Left forelimb (tissue), 1 donor: ENCODE results near the gene ECSIT.
"Not testable (repeated sequence)": the region's sequence is repeated elsewhere in the genome, so short reads cannot be mapped to it uniquely, and the experiment has no call there.

Experiments used
- DNase-seq: peaks from one replicate; pipeline ENCODE4 v3.0.0-alpha.2; 2018; ENCODE audit warnings: low spot score

ECSIT gene

DNA sequence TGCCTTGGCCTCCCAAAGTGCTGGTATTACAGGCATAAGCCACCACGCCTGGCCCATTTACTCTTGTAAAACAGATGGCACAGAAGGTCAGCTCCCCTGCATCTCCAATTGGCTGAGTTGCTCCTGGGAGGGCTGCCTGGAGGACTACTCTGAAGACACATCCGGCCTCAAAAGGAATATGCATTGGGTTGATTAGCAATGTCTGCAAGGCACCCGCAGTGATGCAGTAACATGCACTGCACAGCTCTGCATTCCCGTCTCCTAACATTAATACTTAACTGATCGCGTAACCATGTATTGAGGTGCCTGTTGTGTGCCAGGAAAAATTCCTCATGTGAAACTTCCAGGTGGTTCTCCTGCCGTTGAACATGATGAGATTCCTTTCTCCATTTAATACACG, 53.1 kb downstream of the ECSIT start:
- no peak for DNase-seq

DNA sequence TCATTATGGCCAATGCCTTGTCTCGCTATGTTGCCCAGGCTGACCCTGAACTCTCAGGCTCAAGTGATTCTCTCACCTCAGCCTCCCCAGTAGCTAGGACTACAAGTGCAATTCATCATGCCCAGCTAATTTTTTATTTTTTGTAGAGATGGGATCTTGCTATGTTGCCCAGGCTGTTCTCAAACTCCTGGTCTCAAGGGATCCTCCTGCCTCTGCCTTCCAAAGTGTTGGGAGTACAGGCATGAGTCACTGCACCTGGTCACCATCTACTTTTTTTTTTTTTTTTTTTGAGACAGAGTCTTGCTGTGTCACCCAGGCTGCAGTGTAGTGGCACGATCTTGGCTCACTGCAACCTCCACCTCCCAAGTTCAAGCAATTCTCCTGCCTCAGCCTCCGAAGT, 53.6 kb downstream of the ECSIT start:
- DNase-seq, result not testable (repeated sequence)

DNA sequence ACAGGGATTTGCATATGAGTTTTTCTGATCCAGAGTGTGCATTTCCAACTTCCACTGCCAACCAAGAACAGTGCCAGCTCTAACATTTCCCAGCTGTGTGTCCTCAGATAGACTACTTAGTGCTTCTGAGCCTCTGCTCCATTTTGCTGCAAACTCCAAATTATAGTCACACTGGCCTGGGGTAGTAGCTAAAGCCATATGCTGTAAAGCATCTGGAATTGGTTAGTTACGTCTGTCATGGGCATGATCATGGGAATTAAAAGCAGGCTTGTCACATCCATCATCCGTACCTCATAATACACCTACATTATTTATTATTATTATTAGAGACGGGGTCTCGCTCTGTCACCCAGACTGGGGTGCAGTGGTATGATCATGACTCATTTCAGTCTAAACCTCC, 55.2 kb downstream of the ECSIT start:
- no peak for DNase-seq

DNA sequence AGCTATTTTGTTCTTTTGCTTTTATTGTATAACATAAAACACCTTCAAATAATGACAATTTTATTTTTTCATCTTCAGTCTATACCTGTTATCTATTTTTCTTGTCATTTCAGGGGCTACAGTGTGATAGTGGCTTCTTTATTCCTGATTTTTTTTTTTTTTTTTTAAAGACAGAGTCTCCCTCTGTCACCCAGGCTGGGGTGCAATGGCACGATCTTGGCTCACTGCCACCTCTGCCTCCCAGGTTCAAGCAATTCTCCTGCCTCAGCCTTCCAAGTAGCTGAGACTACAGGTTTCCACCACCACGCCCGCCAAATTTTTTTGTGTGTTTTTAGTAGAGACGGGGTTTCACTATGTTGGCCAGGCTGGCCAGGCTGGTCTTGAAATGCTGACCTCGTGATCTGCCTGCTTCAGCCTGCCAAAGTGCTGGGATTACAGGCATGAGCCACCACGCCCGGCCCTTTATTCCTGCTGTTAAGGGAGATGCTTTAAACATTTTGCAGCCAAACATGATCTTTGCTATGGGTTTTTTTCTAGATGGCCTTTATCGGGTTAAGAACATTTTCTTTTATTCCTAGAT, 60.6 kb downstream of the ECSIT start:
- not testable (repeated sequence) for DNase-seq

DNA sequence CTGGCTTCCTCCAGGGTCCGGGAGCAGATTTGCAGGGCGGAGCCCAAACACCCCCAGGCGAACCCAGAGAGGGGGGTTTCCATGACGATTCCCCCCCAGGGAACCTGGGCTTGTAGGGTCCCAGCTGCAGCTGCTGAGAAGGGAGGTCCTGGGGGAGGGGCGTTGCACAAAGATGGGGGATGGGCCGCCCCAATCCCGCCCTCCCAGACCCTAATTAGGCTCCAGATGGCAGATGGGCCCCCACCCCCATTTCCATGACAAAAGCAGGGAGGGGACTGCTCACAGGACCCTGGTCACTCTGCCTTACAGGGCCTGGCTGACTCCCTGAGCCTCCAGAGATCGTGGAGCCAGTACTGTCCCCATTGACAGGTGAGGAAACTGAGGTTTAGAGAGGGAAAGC, 63.3 kb downstream of the ECSIT start:
- no peak for DNase-seq

DNA sequence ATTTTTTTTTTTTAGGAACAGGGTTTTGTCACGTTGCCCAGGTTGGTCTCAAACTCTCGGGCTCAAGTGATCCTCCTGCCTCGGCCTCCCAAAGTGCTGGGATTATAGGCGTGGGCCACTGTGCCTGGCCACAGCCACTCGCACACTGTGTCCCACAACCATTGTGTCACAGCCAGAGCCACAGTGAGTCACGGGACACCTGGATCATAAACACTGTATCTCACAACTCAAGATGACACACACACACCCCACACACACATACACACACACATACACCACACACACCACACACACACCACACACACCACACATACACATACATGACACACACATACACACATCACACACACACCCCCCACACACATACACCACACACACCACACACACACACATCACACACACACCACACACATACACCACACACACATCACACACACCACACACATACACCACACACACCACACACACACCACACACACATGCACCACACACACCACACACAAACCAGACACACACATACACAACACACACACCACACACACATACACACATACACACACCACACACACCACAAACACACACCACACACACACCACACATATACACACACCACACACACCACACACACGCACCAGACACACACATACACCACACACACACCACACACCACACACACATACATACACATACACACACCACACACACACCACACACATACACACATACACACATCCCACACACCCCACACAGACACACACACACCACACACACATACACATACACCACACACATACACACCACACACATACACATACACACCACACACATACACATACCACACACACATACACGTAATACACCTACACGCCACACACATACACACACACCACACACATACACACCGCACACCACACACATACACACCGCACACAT, 64.3 kb downstream of the ECSIT start:
- no peak for DNase-seq

DNA sequence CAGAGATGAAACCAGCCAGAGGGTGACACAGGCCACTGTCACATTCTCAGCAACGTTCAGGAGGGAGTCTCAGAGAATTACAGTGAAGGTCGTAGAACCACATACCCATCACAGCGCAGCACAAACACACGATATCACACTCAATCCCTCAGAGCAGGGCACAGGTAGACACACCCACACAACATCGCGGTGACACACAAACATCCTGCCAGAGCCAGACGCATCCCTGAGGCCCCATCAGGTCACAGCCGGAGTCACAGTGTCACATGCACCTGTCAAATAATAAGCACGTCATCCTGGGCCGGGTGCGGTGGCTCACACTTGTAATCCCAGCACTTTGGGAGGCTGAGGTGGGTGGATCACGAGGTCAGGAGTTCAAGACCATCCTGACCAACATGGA, 65.5 kb downstream of the ECSIT start:
- DNase-seq, result no peak

DNA sequence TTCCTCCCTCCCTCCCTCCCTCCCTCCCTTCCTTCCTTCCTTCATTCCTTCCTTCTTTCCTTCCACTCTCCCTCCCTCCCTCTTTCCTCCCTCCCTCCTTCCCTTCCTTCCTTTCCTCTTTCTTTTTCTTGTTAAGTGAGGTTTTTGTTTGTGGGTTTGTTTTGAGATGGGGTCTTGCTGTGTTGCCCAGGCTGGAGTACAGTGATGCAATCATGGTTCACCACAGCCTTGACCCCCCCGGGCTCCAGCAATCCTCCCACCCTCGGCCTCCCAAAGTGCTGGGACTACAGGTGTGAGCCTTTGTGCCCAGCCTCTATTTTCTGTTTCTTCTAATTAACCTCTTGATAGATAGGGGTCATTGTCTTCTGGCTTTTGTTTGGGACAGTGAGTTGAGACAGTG, 67.5 kb downstream of the ECSIT start:
- no peak for DNase-seq

DNA sequence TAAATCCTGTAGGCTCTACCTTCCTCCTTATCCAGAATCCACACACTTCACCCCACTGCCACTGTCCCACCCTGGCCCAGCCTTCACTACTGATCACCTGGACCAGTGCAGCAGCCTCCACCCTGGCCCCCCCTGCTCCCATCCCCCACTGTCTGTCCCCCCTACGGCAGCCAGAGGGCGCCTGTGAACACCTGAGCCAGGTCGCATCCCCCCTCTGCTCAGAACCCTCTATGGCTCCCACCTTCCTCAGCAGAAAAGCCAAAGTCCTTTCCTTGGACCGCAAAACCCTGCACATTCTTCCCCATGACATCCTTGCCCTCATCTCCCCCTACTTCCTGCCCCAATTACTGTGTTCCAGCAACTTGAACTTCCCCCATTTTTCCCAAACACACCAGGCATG, 68.7 kb downstream of the ECSIT start:
- no peak for DNase-seq

DNA sequence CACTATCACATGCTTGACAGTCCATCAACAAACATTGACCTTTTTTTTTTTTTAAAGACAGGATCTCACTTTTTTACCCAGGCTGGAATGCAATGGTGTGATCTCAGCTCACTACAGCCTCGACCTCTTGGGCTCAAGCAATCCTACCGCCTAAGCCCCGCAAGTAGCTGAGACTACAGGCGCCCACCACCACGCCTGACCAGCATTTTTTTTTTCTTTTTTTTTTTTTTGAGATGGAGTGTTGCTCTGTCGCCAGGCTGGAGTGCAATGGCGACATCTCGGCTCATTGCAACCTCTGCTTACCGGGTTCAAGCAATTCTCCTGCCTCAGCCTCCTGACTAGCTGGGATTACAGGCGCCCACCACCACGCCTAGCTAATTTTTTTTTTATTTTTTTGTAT, 70.0 kb downstream of the ECSIT start:
- DNase-seq, result not testable (repeated sequence)

DNA sequence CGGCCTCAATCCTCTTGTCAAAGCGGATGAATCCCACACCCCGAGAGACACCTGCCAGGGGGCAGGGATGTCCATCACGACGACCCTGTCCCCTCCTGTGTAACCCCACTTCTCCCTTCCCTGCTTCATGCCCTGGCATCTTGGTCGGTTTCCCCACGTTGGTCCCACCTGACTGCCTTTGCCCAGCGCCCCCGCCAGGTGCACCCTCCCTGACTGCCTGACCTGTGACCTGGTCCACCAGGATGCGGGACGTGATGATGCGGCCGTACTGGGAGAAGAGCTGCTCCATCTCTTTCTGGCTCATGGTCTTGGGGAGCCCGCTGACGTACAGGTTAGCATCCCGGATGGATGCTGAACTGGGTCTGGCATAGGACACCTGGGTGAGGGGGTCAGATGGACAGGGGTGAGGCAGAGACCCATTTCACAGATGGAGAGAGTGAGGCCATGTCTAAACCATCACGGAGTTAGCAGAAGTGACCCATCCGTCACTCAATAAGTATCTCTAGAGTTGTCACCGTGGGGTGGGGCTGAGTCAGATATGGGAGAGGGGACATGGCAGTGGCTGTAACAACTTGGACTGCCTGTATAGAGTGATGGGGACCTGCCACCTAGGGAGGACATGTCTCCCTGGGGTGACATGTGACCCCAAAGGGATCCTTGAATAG, 70.6 kb downstream of the ECSIT start:
- DNase-seq, result no peak

DNA sequence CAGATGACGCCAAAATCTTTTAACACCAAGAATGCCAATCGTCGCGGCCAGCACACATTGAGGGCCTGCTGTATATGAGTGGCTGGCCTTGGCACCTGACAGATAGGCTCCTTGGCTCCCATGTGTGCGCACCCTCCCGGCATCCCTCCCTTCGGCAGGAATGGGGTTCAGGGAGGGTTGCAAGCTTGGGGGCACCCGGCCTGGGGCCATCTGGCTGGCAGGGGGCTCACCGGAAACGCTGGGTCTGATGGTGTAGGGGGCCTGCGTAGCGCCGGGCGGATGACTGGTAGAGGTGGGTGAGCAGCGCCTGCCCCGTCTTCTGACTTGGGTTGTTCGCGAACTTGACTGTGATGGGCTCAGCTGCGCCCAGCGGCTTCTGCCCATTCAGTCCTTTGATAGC, 71.1 kb downstream of the ECSIT start:
- DNase-seq, result no peak

DNA sequence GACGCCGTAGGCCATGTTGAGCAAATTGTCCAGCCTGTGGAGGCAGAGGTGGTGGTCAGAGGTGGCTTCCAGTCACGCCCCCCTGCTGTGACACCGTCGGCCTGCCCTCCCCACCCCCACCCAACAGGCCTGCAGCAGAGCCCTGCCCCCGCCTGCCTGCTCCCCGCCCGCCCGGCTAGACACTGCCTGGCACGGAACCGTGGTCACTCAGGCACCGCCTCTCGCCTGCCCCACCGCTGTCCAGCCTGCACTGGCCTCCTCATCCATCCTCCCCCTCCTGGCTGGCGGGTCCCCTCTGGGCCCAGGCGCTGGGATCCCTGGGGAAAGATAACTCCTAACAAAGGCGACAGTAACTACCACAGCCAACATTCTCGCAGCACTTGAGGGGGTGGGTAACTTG, 71.8 kb downstream of the ECSIT start:
- no peak for DNase-seq

DNA sequence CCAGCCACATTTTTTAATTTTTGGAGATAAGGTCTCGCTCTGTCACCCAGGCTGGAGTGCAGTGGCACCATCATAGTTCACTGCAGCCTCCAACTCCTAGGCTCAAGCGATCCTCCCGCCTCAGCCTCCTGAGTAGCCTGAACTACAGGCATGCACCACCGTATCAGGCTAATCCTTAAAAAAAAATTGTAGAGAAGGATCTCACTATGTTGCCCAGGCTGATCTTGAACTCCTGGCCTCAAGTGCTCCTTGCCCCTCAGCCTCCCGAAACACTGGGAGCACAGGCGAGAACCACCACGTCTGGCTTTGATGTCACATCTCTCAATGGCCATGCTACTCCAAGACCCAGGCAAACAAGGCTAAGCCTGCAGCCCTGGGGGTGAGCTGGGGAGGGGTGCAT, 72.3 kb downstream of the ECSIT start:
- no peak for DNase-seq
